GM12874 (cell line): ENCODE results near the gene TNP2.

Experiments
- CTCF ChIP-seq: IDR thresholded peaks from 2 replicates; pipeline ENCODE4 v1.5.1; 2011; ENCODE audit warnings: low read depth, mild to moderate bottlenecking, control low read depth, low read length, moderate library complexity; ENCODE audit not compliant: insufficient read depth

The TNP2 gene

GRCh38 chr16:11254913-11255736 is 14.0 kb downstream of the TNP2 start:
- TF ChIP-seq CTCF = peak; percentile 51

- TF ChIP-seq CTCF = no peak
Observed at GRCh38 chr16:11253995-11254912, 14.9 kb downstream of the TNP2 start.

- no peak for TF ChIP-seq CTCF
Observed at GRCh38 chr16:11253009-11253994, 15.8 kb downstream of the TNP2 start.

GRCh38 chr16:11252482-11252931 is 16.6 kb downstream of the TNP2 start:
- TF ChIP-seq CTCF = no peak

- TF ChIP-seq CTCF = no peak
Observed at GRCh38 chr16:11251525-11252481, 17.3 kb downstream of the TNP2 start.

- no peak for TF ChIP-seq CTCF
Observed at GRCh38 chr16:11250786-11251524, 18.2 kb downstream of the TNP2 start.
